ENCODE measurements around the gene DR1.

The DR1 gene

GRCh38 chr1:93414749-93415148 is 69.0 kb downstream of the DR1 start:
- Histone ChIP-seq H3K9me3 (ENCODE audit: control insufficient read depth, low read length) (no peaks in the 10 kb centered on the region), H3K27ac (no peak overlapping the region), H3K79me2 (no peaks in the 10 kb centered on the region), H2AFZ (no peak overlapping the region), H3K4me3 (ENCODE audit: low read depth, low read length) (no peak overlapping the region), H3K36me3 (ENCODE audit: control insufficient read depth, insufficient read depth, low read length) (no peaks in the 10 kb centered on the region), H3K4me2 (ENCODE audit: low read length) (no peak overlapping the region), H3K27me3 (ENCODE audit: control insufficient read depth, insufficient read depth, low read length) (no peaks in the 10 kb centered on the region), H3K4me1 (no peaks in the 10 kb centered on the region), H3K9ac (no peak overlapping the region)
- no peak for TF ChIP-seq CTCF (IDR thresholded peaks at IDR 0.05)

GRCh38 chr1:93415296-93415695 is 69.6 kb downstream of the DR1 start:
- Histone ChIP-seq H3K4me1 (no peaks in the 10 kb centered on the region), H3K9me3 (ENCODE audit: control insufficient read depth, low read length) (no peaks in the 10 kb centered on the region), H3K27me3 (ENCODE audit: control insufficient read depth, insufficient read depth, low read length) (no peaks in the 10 kb centered on the region), H3K27ac (no peak overlapping the region), H3K79me2 (no peaks in the 10 kb centered on the region), H2AFZ (no peak overlapping the region), H3K4me3 (ENCODE audit: low read depth, low read length) (no peak overlapping the region), H3K9ac (no peak overlapping the region), H3K4me2 (ENCODE audit: low read length) (no peak overlapping the region), H3K36me3 (ENCODE audit: control insufficient read depth, insufficient read depth, low read length) (no peaks in the 10 kb centered on the region)
- TF ChIP-seq CTCF (IDR thresholded peaks at IDR 0.05) = no peak

- H3K27me3 ChIP-seq (ENCODE audit: control insufficient read depth, insufficient read depth, low read length) = no peaks in the 10 kb centered on the region
- H3K4me3 ChIP-seq (ENCODE audit: low read depth, low read length) = no peak overlapping the region
- no peak overlapping the region for H3K4me2 ChIP-seq (ENCODE audit: low read length)
- no peaks in the 10 kb centered on the region for H3K4me1 ChIP-seq
- H3K79me2 ChIP-seq = no peaks in the 10 kb centered on the region
- H3K36me3 ChIP-seq (ENCODE audit: control insufficient read depth, insufficient read depth, low read length) = no peaks in the 10 kb centered on the region
- H2AFZ ChIP-seq = no peak overlapping the region
- no peaks in the 10 kb centered on the region for H3K9me3 ChIP-seq (ENCODE audit: control insufficient read depth, low read length)
- no peak overlapping the region for H3K9ac ChIP-seq
- TF ChIP-seq CTCF (IDR thresholded peaks at IDR 0.05) = no peak
- H3K27ac ChIP-seq = no peak overlapping the region
Observed at GRCh38 chr1:93416183-93416582, 70.5 kb downstream of the DR1 start.
